Stimulated activated CD8-positive, alpha-beta memory T cell treated with anti-CD3 and anti-CD28 coated beads, Interleukin-7, amount 100 ng/mL, for 24 hours (primary cell): ENCODE results near the gene SMIM27.
"Not testable (repeated sequence)": the region's sequence is repeated elsewhere in the genome, so short reads cannot be mapped to it uniquely, and the experiment has no call there.

Experiments used
- DNase-seq: peaks from one replicate; pipeline ENCODE4 v3.0.0-alpha.2; 2020; ENCODE audit warnings: low read depth

The SMIM27 gene

GRCh38 chr9:32552172-32552872 lies at the start of gene SMIM27, which contains the start of gene TOPORS:
Gene SMIM27, plus strand, starts transcription at chr9:32552327. Its CDS starts 108 bp downstream, at chr9:32552435.
Gene TOPORS, minus strand, starts transcription at chr9:32552586. Its CDS starts 150 bp downstream, at chr9:32552436.
- peak; percentile 77 for DNase-seq

GRCh38 chr9:32502464-32502863 lies 49.7 kb upstream of the SMIM27 start:
- no peak for DNase-seq

GRCh38 chr9:32503008-32503407 lies 49.1 kb upstream of the SMIM27 start:
- DNase-seq = no peak

GRCh38 chr9:32508728-32509127 lies 43.4 kb upstream of the SMIM27 start:
- DNase-seq = no peak

- DNase-seq = no peak
Observed at GRCh38 chr9:32516241-32516640, 35.9 kb upstream of the SMIM27 start.

GRCh38 chr9:32518276-32518675 lies 33.9 kb upstream of the SMIM27 start:
- no peak for DNase-seq

- no peak for DNase-seq
Observed at GRCh38 chr9:32523910-32524309, 28.2 kb upstream of the SMIM27 start.

- DNase-seq = not testable (repeated sequence)
Observed at GRCh38 chr9:32524558-32524891, 27.6 kb upstream of the SMIM27 start.

- DNase-seq = no peak
Observed at GRCh38 chr9:32524892-32525708, 27.0 kb upstream of the SMIM27 start.

- no peak for DNase-seq
Observed at GRCh38 chr9:32525709-32526030, 26.5 kb upstream of the SMIM27 start.

GRCh38 chr9:32526041-32526706 lies 26.0 kb upstream of the SMIM27 start, which contains the start of gene RIGI:
Gene RIGI, minus strand, starts transcription at chr9:32526196. Its CDS starts 30 bp downstream, at chr9:32526166.
- peak; percentile 56 for DNase-seq

GRCh38 chr9:32526707-32527048 lies 25.4 kb upstream of the SMIM27 start:
- no peak for DNase-seq

GRCh38 chr9:32533336-32533735 lies 18.8 kb upstream of the SMIM27 start:
- DNase-seq = no peak

- no peak for DNase-seq
Observed at GRCh38 chr9:32533816-32534215, 18.3 kb upstream of the SMIM27 start.

GRCh38 chr9:32543047-32543446 lies 9.1 kb upstream of the SMIM27 start:
- no peak for DNase-seq

- no peak for DNase-seq
Observed at GRCh38 chr9:32545884-32546283, 6.2 kb upstream of the SMIM27 start.

- DNase-seq = not testable (repeated sequence)
Observed at GRCh38 chr9:32548213-32548612, 3.9 kb upstream of the SMIM27 start.

- DNase-seq = no peak
Observed at GRCh38 chr9:32550150-32550561, 2.0 kb upstream of the SMIM27 start.

- DNase-seq = peak; percentile 89
Observed at GRCh38 chr9:32550562-32551275, 1.4 kb upstream of the SMIM27 start.

GRCh38 chr9:32551276-32552051 lies 663 bp upstream of the SMIM27 start:
- DNase-seq = no peak

GRCh38 chr9:32554107-32554506 lies 2.0 kb downstream of the SMIM27 start:
- DNase-seq = no peak

GRCh38 chr9:32554591-32554990 lies 2.5 kb downstream of the SMIM27 start:
- no peak for DNase-seq
